Stomach (tissue), 4 donors: Measurements from ENCODE around the gene SLC30A5.

Source experiments
- POLR2A ChIP-seq, 4 donors: fragments of 450-650 bp; IDR thresholded peaks; one replicate each; pipeline ENCODE4 v1.6.1; 2016; ENCODE audit warnings: antibody characterized with exemption in 4 of 4, control low read depth in 2 of 4, mild to moderate bottlenecking in 1 of 4, moderate library complexity in 1 of 4
- POLR2AphosphoS5 ChIP-seq, 3 donors: sonication (generic); formaldehyde crosslinking; IDR thresholded peaks; one replicate each; pipeline ENCODE4 v1.6.1; 2016; ENCODE audit warnings: antibody characterized with exemption in 3 of 3

GRCh38 chr5:69148981-69149675 is 55.3 kb downstream of the SLC30A5 start:
- TF ChIP-seq POLR2A (IDR thresholded peaks at IDR 0.05) (no peak), POLR2AphosphoS5 (IDR thresholded peaks at IDR 0.05) (no peak)
